T follicular helper cell (primary cell): ENCODE measurements around the gene ZNF566.

Source experiments
- DNase-seq: peaks from one replicate; pipeline ENCODE4 v3.0.0-alpha.2; 2020; ENCODE audit warnings: low read depth

The ZNF566 gene

DNA sequence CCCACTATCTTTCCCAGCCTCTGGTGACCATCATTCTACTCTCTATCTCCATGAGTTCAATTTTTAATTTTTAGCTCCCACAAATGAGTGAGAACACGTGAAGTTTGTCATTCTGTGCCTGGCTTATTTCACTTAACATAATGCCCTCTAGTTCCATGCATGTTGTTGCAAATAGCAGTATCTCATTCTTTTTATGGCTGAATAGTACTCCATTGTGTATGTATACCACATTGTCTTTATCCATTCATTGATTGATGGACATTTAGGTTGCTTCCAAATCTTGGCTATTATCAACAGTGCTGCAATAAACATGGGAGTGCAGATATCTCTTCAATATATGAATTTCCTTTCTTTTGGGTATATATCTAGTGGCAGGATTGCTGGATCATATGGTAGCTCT is 48.0 kb downstream of the ZNF566 start:
- no peak for DNase-seq

DNA sequence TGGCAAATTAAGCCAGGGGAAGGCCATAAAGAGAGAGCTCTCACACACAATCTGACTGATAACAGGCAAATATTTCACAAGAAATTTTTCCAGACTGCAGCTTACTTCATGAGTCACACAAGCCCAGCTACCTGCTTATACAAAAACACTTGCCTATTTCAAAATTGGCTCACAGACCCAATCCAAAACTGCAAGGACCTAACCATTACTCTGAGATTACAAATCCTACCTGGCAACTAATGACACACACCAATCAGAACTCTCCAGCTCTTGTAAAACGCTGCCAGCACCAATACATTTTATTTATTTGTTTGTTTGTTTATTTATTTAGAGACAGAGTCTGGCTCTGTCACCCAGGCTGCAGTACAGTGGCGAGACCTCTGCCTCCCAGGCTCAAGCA is 52.8 kb downstream of the ZNF566 start:
- no peak for DNase-seq

DNA sequence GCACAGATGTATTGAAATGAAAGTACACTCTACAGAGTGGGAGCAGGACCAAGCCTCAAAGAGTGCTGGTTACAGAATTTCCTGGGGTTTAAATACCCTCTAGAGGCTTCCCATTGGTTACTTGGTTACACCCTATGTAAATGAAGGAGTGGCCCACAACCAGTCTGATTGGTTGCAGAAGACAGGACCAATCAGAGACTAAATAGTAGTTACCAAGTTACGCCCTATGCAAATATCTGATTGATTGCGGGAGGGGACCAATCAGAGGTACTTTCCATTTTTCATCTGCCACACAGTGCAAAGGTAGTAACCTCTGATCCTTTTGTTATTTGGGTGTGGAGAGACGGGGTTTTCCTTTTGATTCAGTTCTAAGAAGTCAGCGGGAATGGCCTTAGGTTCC is 65.4 kb downstream of the ZNF566 start:
- DNase-seq: no peak

DNA sequence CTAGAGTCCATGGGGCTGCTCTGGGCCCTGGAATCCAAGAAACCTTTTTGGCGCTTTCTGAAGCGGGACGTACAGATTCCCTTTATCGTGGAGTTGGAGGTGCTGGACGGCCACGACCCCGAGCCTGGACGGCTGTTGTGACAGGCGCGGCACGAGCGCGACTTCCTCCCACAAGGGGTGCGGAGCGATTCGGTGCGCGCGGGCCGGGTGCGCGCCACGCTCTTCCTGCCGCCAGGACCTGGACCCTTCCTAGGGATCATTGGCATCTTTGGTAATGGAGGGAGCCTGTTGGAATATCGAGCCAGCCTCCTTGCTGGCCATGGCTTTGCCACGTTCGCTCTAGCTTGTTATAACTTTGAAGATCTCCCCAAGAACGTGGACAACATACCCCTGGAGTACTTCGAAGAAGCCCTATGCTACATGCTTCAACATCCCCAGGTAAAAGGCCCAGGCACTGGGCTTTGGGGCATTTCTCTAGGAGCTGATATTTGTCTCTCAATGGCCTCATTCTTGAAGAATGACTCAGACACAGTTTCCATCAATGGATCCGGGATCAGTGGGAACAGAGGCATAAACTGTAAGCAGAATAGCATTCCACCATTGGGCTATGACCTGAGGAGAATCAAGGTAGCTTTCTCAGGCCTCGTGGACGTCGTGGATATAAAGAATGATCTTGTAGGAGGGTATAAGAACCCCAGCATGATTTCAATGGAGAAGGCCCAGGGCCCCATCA is 67.4 kb downstream of the ZNF566 start:
- no peak for DNase-seq

GRCh38 chr19:36420961-36421748 is 68.2 kb downstream of the ZNF566 start:
- DNase-seq: no peak

DNA sequence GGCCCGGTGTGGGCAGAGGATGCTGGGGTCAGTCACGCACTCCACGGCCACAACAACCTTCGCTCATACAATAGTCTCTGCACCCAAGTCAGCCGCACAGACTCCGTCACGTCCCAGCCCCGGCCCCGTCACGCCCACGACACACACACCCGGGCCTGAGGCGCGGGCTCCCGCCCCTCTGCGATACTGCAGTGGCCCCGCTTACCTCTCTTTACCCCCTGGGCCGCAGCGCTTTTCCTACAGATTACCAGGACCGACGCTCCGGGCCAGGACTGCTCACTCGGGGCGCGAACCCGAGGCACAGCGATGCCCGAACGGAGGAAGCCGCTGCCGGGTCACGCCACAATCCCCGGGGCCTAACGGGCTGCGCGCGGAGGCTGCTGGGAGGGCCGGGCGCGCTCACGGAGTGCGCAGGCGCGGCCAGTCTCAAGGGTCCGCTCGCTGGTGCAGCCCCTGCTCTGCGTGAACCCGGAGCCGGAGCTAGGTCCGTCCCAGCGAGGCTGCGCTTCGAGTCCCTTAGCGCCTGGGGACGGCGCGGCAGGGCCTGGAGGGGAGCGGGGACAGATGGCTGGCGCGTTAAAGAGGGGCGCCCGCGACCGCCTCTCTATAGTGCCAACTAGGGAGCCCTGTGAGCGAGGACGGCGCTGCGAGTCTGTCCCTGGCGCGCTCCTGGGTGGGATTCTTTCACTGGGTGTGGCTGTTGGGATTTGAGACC is 70.9 kb downstream of the ZNF566 start, which contains the start of gene ZFP82:
TSS of gene ZFP82 (minus strand) at position 358 of the 715 bp plus-strand sequence. CDS start 8,855 bp downstream, outside the sequence.
- DNase-seq: peak; percentile 46

DNA sequence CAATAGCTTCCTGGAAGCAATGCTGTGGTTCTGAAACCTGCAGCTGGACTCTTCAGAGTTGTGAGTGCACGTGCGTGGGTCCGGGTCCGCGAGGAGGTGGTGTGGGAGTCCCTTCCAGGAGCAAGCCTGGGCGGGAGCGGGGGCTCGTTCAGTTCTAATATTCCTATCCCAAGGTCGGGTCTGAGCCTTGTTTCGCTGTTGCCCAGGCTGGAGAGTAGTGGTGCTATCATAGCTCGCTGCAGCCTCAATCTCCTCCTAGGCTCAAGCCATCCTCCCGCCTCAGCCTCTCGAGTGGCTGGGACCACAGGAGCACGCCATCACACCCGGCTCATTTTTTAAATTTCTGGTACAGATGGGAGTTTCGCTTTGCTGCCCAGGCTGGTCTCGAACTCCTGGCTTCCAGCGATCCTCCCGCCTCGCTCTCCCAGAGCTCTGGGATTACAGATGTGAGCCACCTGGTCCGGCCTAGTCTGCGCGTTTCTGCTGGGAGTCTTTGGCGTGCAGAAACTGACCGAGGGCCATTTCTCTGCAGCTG is 71.5 kb downstream of the ZNF566 start:
- DNase-seq: no peak

DNA sequence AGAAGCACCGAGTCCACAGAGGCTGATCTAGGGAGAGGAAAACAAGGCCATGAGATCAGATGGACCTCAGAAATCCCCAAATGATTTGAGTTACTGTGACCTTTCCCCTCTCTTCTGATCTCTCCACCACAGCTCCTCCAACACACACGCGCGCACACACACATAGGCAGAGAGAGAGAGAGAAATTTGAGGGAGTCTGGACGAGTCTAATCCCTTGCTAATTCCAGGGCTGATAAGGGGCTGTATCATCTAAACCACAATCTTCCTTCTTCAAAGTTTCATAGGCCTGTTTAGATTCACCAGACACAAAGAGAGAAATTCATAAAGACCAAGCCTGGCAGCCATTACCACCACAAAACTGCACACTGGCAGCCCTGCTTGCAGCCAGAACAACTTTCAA is 79.5 kb downstream of the ZNF566 start:
- DNase-seq: no peak

DNA sequence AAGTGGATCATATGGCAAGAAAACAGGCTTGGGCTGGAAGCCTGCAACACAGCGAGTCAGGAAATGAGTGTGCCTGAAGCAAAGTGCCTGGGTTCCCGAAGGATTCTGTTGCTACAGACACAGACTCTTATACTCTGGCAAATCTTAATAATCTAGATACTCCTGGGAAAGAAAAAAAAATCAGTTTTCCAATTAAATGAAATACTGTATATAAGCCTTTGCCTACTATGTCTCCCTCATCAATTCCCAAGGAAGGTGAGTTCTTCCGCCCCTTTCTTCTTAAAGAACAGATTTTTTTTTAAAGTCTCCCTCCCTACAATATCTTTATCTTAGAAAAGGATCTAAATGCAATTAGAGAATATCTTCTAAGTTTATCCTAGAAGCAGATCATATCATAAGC is 81.3 kb downstream of the ZNF566 start:
- no peak for DNase-seq

- no peak for DNase-seq
Measured at GRCh38 chr19:36404498-36404897, 84.9 kb downstream of the ZNF566 start.

DNA sequence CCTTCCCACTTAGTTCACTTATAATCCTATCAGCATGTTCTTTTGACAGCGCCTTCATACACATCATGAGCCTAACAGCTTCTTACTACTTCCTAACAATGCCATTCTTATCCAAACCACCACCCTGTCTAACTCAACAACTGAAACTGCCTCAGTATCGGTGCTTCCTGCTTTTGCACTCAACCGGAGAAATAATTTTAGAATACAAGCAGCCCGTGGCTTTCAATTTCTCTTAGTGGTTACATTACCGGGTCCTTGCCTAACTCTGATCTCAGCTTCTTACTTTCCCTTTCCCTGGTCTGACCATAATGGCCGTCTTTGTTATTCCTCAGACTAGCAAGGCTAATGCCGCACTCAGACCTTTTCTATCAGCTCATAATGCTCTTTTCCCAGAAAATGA is 87.9 kb downstream of the ZNF566 start:
- DNase-seq: no peak

GRCh38 chr19:36398571-36398970 is 90.8 kb downstream of the ZNF566 start:
- DNase-seq: no peak
